ENCODE measurements around the gene ERFL.
"Not testable (repeated sequence)": the region's sequence is repeated elsewhere in the genome, so short reads cannot be mapped to it uniquely, and the experiment has no call there.

The ERFL gene

GRCh38 chr19:41926763-41927496, 1.3 kb downstream of the ERFL start:
- no peak for DNase-seq (ENCODE audit: low spot score)

GRCh38 chr19:41926028-41926762, 2.1 kb downstream of the ERFL start:
- DNase-seq (ENCODE audit: low spot score) = no peak

GRCh38 chr19:41925208-41926003, 2.8 kb downstream of the ERFL start:
- no peak for DNase-seq (ENCODE audit: low spot score)

GRCh38 chr19:41924151-41925145, 3.8 kb downstream of the ERFL start:
- no peak for DNase-seq (ENCODE audit: low spot score)

GRCh38 chr19:41923045-41923788, 5.0 kb downstream of the ERFL start:
- DNase-seq (ENCODE audit: low spot score) = no peak

- no peak for DNase-seq (ENCODE audit: low spot score)
Measured at GRCh38 chr19:41922585-41922984, 5.7 kb downstream of the ERFL start.

- DNase-seq (ENCODE audit: low spot score) = no peak
Measured at GRCh38 chr19:41921577-41922576, 6.4 kb downstream of the ERFL start.

GRCh38 chr19:41920882-41921576, 7.2 kb downstream of the ERFL start:
- no peak for DNase-seq (ENCODE audit: low spot score)

- no peak for DNase-seq (ENCODE audit: low spot score)
Measured at GRCh38 chr19:41919948-41920712, 8.1 kb downstream of the ERFL start.

GRCh38 chr19:41918653-41919244, 9.5 kb downstream of the ERFL start:
- DNase-seq (ENCODE audit: low spot score) = no peak

- no peak for DNase-seq (ENCODE audit: low spot score)
Measured at GRCh38 chr19:41918095-41918494, 10.2 kb downstream of the ERFL start.

- DNase-seq (ENCODE audit: low spot score) = no peak
Measured at GRCh38 chr19:41917676-41918075, 10.6 kb downstream of the ERFL start.

GRCh38 chr19:41915776-41916414, 12.4 kb downstream of the ERFL start:
- no peak for DNase-seq (ENCODE audit: low spot score)

- DNase-seq (ENCODE audit: low spot score) = no peak
Measured at GRCh38 chr19:41915021-41915775, 13.1 kb downstream of the ERFL start.

- not testable (repeated sequence) for DNase-seq (ENCODE audit: low spot score)
Measured at GRCh38 chr19:41914424-41914834, 13.8 kb downstream of the ERFL start.
